HG02759 (cell line): ENCODE measurements around the gene BGLAP.

ENCODE experiments used
- ATAC-seq: cut with Tn5 transposase; IDR thresholded peaks from one replicate; pipeline ENCODE4 v1.9.1; 2021; ENCODE audit warnings: mild to moderate bottlenecking, moderate library complexity; ENCODE audit not compliant: unreplicated experiment

The BGLAP gene

DNA sequence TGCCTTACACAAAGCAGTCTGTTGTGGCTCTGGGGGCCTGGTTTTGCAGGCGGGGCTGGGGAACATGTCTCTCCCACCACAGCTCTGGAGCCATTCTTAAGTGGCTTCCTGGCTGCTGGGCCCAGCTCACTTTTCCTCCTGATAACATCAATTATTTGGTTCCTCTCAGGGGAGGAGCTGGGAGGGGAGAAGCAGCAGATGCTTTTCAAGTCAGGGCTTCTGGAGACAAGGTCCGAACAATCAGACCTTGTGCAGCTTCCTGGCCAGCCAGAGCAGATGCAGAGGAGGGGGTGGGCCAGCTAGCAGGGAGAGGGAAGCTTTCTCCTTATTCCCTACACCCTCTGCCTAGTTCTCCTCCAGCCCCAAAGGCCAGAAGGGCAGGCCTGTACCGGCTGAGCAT, 9.5 kb downstream of the BGLAP start:
- ATAC-seq, result no peak

DNA sequence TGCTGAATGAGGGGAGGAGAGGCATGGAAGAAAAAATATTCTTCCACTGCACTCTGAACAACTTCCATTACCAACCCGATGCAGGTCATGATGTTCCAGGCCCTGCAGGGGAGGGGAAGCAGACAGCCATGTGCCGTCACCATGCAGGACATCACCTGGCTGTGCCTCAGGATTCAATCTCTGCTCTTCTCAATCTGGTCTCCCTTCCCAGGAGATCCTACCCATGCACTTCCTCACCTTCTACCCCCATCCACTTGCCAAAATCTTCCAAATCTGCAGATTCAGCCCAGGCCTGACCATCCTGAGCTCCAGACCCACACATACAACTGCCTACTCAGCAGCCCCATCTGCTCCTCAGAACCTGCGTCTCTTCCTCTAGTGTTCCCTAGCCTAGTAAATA, 11.7 kb downstream of the BGLAP start:
- no peak for ATAC-seq

DNA sequence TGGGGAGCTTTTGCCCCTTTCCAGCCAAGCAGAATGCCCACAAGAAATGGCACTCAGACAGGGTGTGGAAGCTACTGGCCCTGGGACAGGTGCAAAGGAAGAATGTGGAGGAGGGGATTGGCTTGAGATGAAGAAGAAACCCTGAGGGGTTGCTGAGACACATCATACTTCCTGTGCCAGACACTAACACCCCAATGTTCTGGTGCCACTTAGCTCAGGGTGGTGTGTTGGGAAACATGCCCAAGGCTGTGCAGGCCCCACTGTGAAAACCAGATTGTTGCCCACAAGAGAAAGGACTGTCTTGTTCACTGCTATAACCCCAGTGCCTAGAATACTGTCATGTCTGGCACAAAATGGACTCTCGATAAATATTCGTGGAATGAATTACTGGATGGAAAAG, 15.7 kb downstream of the BGLAP start:
- ATAC-seq, result no peak

DNA sequence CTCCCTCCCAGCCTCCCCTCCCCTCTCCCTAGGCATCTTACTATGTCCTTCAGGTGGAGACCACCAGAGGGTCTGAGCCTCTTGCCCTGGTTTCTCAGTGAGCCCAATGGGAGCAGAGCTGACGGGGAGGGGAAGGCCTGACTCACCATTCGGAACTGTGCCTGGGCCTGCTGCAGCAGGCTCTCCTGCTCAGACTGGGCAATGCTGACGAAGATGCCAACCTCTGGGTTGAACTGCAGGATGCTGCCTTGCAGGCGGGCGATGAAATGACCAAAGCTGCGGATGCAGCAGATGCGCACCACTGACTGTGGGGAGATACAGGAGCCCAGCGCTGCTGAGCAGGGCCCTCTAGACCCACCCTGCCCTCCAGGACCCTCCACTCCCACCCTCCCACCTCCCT, 16.9 kb downstream of the BGLAP start:
- ATAC-seq, result no peak

DNA sequence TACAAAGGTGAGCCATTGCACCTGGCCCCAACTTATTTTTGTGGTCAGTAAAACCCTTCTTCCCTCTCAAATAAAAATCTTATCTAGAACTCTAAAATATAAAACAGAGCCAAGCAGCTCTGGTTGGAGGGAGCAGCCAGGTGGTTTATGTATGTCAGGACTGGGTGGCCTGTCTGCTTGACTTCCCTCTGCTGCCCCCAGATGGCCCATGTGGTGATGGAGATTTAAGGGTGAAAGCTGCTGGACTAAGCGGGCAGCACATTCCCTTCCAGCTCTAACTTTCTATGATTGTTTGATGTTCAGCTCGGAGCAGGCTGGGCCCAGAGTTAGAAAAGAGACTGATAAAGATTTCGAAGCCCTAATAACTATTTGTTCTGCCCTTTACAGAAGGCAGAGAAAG, 17.8 kb downstream of the BGLAP start:
- ATAC-seq, result no peak

DNA sequence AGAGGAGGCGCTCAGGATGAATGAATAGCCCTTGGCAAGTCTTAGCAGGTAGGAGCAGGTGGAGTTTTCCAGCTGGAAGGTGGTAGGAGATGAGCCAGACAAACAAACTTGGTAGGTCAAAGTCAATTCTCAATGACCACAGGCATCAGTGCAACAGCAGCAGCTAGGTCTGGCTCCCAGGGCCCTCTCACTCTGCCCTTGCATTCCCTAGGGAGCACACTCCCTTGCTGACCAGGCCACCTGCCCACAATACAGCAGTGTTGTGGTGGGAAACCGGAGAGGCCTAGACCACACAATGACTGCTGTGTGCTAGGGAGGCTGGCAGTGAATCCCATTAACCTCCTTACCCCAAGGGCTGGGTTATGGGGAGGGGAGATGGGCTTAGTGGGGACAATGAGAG, 18.9 kb downstream of the BGLAP start:
- ATAC-seq, result no peak

DNA sequence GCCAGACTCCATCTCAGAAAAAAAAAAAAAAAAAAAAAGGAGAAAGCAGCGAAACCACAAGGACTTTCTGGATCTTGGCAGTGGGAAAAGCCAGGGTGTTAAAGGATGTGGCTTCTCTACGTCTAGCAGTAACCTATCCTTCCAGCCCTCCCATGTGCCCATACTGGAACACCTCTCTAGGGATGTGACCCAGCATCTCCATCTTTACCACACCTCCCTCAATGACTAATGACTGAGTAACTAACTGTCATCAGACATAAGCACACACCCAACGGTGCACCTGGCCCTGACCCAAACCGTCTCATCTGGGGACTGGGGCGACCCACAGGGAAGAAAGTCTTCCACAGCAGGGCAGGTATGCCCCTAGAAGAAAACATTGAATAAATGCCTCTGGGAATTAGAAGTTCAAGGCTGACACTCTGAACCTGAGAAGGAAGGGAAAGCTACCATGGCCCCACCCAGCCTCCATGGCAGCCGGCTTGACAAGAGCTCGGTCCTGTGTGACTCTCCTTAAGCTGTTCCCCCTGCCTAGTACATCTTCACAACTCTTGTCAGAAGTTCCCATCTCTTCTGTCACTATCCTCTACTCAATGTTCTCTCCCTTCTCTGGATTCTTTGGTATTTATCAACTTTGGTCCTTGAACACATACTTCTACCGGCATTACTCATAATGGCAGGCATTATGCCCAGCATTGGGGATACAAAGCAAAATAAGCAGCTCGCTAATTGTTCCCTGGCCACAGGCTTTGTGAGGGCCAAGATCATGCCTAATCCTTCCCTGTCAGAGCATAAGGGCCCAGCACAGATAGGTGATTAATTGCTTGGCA, 20.7 kb downstream of the BGLAP start:
- ATAC-seq, result no peak

DNA sequence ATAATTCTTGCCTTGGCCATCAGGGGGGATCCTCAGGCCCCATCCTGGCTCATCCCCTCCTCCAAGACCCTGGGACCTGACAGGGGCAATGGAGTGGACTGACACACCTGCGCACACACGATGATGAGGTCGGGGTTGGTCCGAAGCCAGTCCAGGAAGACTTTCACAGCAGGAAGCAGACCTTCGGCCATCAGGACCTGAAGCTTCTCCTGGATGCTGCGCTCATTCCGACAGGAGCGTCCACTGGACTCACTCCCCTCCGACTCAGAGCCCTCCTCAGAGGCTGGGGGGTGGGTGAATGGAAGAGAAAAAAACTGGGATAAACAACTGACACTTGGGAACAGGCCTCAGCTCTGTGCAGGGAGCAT, 21.3 kb downstream of the BGLAP start:
- no peak for ATAC-seq

DNA sequence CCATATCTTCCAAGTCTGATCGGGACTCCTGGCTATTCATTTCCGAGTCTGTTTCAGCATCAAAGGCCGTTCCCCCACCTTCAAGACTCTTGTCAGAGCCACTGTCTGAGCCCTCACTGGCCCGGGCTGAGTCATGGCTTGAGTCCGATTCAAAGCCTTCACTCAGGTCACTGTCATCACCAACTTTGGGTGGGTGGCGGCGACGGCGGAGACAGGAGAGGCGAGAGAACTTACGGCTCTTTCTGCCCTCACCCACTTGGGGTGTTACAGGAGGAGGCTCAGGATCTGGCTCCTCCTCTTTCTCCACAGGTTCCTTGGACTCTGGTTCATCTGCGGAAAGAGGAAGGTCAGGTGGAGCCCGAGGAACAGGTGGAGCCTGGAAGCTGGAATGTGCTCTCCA, 24.1 kb downstream of the BGLAP start:
- ATAC-seq, result no peak

DNA sequence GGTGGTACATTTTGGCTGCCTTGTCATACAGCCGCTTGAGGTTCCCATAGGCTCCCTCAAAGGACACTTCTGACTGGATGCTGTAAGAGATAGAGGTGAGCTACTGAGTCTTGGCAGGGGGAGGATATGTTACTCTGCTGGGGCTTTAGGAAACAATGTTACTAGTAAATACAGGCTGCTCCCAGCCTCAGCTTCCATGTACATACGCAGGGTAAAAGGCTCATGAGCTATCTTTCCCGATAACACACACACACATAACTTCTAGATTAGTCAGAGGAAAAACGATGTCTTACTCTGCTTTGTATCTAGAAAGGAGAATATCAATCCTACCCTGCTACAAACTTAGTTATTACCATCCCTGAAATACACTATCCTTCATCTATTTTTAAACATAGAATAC, 26.4 kb downstream of the BGLAP start:
- ATAC-seq, result no peak

DNA sequence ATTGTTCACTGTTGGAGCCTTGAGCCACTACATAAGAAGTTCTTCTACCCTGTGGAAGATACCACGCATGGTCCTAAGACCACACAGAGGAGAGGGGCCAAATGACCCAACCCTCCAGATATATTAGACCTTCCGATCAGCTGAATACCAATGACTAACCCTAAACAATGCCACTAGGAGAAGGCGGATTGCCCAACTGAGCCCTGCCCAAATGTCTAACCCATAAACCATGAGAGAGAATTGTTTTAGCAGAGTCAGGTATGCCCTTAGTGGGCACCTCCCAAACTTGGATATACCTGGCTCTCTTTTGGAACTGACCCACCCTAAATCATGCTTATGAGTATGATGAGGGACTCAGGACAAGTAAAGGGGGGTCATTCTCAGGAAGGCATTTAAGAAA, 28.3 kb downstream of the BGLAP start:
- ATAC-seq, result no peak

DNA sequence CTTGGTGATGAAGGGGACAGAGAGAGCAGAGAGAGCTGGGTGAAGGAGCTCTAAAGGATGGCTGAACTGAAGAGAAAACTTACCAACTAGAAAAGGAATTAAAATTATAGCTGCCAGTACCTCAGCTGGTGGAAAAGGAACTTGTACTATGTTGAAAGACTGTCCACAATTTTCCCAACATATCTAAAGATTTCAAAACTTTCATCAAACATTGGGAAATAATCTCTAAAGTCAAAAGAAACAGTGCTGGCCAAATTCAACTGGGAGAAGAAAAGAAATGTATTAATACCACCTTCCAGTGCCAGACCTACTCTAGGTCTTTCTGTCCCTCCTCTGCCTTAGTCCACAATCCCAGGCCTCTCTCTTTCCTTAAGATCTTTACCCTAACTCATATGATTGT, 34.5 kb downstream of the BGLAP start:
- no peak for ATAC-seq

DNA sequence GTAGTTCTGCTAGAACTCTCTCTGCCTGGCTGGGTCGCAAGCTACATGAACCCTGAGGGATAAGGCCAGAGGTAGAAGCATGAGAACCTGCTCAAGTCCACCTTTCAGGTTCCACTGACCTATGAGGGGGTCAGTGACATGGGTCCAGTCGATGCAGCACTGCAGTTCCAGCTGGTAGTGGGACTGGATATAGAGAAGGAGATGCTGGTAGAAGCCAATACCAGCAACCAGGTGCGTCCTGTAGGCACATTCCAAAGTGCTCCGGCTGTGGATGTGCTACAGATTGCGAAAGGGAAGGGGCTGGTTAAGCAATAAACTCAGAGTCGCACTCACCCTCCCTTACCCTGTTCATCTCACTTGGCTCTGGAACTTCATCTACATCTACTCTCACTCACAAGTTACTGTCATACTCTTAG, 35.0 kb downstream of the BGLAP start:
- no peak for ATAC-seq

DNA sequence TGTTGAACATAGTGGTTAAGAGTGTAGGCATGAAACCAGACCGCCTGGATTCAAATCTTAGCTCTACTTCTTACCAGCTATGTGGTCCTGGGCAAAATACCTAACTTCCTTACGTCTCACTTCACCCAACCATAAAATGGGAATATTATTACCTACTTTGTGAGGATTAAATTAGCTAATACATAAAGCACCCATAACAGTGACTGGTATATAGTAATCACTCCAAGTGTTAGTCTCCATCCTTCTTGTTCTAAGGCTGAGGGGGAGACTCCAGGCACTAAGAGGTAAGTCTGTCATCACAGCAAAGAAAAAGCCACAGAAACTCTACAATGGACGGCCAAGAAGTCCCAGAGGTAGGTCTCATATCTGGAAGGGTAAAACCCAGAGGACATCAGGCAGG, 37.9 kb downstream of the BGLAP start:
- no peak for ATAC-seq

DNA sequence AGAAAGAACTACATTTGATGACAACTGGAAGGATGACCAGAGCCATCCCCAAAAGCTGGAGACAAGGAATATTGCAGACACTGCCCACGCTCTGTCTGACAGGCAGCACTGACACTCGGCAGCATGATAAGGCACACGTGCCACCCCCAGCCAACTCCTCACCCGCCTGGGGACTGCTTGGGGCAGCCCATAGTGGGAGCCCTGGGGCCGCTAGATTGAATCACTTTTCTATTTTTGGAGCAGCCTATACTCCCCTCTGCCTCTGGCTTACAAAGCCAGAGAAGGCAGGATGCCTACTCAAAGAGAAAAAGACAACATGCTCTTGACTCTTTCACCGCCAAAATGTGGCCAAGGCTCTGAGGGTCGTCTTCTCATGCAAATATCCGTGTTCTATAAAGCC, 39.3 kb downstream of the BGLAP start:
- ATAC-seq, result peak; percentile 35

DNA sequence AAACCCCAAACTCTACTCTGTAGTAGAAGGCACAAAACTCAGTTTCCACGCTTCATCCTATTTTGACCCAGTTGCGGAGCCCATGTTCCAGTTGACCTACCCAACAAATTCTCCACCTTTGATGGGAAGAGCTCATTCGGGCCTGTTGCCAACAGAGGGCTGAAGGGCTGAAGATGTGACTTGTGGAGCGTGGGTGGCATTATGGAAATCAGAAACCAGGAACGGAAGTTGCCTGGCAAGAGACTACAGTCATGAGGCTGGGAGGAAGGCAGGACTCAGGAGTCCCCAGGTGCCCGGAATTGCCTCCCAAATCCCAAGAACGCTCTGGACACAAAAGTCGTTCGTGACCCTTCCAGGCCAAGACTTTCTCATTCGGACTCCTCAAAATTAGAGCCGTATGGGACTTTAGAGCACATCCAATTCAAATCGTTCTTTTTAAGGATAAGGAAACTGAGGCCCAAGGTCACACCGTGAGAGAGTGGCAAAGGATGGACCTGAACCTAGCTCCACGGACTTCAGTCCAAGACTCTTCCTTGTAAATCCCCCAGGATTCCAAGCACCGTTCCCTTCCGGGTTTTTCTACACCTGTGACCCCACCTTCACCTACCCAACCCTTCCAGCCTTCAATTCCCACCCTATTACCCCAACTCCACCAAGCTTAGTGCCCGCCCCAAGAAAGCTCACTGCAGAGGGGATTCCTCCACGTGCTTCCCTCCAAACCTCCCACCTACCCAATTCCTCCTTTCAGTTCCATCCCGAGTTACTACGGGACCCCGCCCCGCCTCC, 39.9 kb downstream of the BGLAP start:
- ATAC-seq, result peak; percentile 5

DNA sequence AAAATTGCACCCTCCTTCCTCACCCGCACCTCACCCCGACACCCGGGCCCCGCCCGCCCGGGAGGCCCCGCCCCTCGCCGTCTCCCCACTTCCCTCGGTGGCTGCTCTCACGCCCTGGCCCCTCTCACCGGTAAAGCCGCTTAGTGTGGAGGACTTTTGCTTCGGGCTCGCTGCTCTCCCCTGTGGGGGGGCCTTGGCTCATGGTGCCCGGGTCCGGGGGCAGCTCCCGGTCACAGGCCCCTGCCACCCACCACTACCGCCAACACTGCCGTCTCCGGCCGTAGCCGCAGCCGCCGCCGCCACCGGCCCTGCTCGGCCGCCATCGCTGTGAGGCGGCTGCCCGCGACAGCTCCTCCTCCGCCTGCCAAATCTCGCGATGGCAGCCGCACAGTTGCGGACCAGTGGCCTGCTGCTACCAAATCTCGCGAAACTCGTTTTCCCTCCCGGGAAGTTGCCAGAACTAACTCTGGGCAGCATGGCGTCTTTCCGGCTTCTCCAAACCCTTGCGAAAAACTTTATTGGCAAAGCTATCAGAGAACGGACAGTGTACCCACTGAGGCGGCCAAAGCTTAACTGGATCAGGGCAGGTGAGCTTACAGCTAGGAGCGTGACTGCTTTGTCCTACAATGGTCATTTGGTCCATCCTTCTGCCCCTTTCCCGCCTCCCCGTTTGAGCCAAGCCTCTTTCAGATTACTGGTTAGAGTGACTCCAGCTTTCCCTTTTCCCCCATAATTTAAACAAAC, 40.7 kb downstream of the BGLAP start, which contains the start of gene SMG5:
Gene SMG5 (minus strand): TSS at position 347 of the 744 bp plus-strand sequence. CDS start 145 bp downstream, at position 202.
- peak; percentile 84 for ATAC-seq

DNA sequence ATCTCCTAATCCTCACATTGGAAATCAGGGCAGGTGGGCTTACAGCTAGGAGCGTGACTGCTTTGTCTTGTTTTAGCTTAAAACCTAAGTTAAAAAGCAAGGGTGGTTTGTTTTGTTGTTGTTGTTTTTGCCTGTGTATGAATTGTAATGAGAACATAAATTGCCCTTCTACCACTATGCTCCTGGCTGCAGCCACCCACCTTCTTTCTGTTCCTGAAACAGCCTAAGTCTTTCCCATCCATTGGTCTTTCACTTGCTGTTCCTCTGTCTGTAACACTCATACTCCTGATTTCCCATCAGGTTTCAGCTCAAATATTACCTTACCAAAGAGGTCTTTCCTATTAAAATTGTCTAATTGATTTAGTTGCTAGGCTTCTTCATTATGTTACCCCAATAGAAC, 41.5 kb downstream of the BGLAP start:
- no peak for ATAC-seq

DNA sequence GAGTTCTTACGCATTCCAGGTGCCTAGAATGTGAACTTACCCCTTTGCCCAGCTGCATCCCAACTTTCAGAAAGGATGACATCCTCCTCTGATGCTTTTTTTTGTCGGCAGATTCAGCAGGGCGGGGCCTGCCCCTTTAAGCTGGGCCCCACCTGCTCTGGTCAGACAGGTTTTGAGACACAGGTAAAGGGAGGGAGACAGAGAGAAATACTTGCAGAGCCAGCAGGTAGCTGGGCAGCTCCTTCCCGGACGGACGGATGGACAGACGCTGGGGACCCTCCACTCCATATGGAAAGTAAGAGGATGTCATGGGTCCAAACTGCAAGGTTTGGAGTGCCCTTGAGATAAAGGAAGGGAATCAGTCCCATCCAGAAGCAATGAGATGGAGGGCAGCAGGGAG, 42.1 kb downstream of the BGLAP start, which contains the start of gene TMEM79:
Gene TMEM79 (plus strand): TSS at position 214 of the 400 bp plus-strand sequence. CDS start 902 bp downstream, outside the sequence.
- ATAC-seq, result no peak

DNA sequence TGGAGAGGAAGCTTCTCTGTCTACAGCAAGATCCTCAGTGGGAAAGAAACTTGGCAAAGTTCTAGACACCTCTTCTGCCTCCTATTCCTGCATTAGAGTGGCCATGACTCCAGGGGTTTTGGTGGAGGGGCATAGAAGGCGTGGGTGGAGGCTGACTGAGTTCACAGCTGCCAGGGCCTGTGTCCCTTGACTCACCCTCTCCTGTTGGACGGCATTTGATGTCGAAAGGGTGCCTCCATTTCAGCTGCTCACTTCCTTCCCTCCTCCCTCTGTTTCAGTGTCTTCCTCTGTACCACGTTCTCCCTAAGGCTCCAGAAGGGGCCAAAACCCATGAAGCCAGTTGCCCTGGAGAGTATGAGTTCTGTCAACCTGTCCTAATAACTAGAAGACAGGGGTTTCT, 42.8 kb downstream of the BGLAP start:
- no peak for ATAC-seq

DNA sequence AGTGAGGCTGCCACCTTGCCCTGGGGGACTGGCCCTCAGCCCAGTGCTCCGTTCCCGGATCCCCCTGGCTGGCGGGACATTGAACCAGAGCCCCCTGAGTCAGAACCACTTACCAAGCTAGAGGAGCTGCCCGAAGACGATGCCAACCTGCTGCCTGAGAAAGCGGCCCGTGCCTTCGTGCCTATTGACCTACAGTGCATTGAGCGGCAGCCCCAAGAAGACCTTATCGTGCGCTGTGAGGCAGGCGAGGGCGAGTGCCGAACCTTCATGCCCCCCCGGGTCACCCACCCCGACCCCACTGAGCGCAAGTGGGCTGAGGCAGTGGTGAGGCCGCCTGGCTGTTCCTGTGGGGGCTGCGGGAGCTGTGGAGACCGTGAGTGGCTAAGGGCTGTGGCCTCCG, 43.5 kb downstream of the BGLAP start:
- ATAC-seq, result no peak
